ENCODE data around the gene GTF2IRD2.
"Not testable (repeated sequence)": the region's sequence is repeated elsewhere in the genome, so short reads cannot be mapped to it uniquely, and the experiment has no call there.

Gene GTF2IRD2

DNA sequence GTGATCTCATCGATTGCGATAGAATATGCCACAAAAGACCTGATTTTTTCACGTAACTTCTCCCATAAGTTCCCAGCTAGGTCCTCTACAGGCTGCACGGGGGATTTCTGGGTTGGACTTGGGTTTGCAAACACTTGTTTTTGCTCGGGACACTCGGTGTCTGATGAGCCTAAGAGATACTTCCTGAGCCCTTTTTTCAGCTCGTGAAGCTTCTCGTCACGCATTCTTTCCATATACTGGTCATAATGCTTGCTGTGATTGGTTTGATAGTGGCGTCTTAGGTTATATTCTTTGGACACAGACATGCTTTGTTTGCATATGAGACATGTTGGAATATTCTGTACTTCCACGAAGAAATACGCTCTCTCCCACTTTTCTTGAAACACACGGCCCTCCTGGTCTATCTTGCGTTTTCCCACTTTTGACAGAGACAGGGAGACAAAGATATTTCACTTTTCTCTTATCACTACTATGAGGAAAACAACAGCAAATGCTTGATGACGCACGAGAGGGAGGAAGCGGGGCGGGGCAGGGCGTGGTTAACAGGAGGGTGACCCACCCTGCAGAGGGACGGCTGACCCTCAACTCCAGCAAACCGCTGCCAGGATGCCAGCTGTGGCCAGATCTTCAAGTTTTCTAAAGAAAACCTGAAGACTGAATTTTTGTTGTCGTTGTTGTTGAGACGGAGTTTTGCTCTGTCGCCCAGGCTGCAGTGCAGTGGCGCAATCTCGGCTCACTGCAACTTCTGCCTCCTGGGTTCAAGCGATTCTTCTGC, 53.4 kb downstream of the GTF2IRD2 start:
- H3K4me3 ChIP-seq (ENCODE audit: control insufficient read depth, low read depth, low read length); DNase-seq (ENCODE audit: low read depth): not testable (repeated sequence)

DNA sequence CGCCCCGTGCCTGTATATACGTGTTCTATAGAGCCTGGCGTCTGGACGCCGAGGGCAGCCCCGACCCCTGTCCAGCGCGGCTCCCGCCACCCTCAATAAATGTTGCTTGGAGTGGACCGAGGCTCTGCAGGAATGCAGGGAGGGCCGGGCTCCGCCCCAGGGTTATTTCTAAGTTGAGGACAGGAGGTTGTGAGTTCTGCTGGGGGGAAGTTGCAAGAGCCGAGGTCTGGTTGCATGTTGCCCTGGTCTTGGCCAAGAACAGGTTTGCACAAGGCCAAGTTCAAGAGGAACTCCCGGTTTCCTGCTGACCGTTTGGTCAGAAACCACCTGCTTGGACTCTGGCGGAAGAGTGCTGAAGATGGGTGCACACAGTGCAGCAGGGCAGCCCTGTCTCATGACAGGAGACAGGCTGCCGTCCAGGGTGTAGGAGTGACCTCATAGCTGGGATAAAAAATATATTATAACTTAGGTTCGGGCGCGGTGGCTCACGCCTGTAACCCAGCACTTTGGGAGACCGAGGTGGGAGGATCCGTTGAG, 62.1 kb downstream of the GTF2IRD2 start:
- H3K4me3 ChIP-seq (ENCODE audit: control insufficient read depth, low read depth, low read length); DNase-seq (ENCODE audit: low read depth): not testable (repeated sequence)

GRCh38 chr7:74788369-74789150, 62.8 kb downstream of the GTF2IRD2 start:
- DNase-seq (ENCODE audit: low read depth): peak; percentile 79
- H3K4me3 ChIP-seq (ENCODE audit: control insufficient read depth, low read depth, low read length): not testable (repeated sequence)

DNA sequence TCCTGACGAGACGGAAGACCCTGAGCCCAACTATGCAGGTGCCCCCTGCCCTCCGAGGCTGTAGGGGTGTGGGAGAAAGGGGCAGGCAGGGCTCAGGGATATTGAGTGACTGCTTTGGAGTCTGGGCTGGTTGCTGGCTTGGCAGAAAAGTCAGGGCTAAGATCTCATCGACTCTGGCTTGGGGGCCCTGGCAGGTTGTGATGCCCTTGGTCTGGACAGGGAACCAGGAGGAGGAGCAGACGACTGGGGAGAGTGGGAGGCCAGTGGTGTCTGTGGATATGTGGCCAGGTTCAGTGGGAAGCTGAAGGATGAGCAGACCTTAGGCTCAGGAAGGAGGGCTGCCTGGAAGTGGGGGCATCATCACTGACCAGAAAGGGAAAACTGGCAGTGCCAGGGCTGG, 67.8 kb downstream of the GTF2IRD2 start:
- H3K4me3 ChIP-seq (ENCODE audit: control insufficient read depth, low read depth, low read length); DNase-seq (ENCODE audit: low read depth): not testable (repeated sequence)

- H3K4me3 ChIP-seq (ENCODE audit: control insufficient read depth, low read depth, low read length); DNase-seq (ENCODE audit: low read depth): not testable (repeated sequence)
These were observed 69.7 kb downstream of the GTF2IRD2 start for GRCh38 chr7:74781746-74782145.

- not testable (repeated sequence) for DNase-seq (ENCODE audit: low read depth); H3K4me3 ChIP-seq (ENCODE audit: control insufficient read depth, low read depth, low read length)
These were observed 72.4 kb downstream of the GTF2IRD2 start for GRCh38 chr7:74779053-74779452.

DNA sequence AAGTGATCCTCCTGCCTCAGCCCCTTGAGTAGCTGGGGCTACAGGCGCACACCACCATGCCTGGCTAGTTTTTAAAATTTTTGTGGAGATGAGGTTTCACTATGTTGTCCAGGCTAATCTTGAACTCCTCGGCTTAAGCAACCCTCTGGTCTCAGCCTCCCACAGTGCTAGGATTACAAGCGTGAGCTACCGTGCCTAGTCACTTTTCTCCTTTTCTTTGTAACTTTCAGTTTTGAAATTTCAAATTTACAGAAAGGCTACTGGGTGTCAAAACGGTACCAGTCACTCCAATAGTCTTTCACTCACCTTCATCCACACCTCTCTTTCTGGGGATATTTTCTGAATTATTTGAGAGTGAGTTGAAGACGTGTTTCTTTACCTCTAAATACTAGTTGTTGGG, 76.3 kb downstream of the GTF2IRD2 start:
- H3K4me3 ChIP-seq (ENCODE audit: control insufficient read depth, low read depth, low read length); DNase-seq (ENCODE audit: low read depth): not testable (repeated sequence)

DNA sequence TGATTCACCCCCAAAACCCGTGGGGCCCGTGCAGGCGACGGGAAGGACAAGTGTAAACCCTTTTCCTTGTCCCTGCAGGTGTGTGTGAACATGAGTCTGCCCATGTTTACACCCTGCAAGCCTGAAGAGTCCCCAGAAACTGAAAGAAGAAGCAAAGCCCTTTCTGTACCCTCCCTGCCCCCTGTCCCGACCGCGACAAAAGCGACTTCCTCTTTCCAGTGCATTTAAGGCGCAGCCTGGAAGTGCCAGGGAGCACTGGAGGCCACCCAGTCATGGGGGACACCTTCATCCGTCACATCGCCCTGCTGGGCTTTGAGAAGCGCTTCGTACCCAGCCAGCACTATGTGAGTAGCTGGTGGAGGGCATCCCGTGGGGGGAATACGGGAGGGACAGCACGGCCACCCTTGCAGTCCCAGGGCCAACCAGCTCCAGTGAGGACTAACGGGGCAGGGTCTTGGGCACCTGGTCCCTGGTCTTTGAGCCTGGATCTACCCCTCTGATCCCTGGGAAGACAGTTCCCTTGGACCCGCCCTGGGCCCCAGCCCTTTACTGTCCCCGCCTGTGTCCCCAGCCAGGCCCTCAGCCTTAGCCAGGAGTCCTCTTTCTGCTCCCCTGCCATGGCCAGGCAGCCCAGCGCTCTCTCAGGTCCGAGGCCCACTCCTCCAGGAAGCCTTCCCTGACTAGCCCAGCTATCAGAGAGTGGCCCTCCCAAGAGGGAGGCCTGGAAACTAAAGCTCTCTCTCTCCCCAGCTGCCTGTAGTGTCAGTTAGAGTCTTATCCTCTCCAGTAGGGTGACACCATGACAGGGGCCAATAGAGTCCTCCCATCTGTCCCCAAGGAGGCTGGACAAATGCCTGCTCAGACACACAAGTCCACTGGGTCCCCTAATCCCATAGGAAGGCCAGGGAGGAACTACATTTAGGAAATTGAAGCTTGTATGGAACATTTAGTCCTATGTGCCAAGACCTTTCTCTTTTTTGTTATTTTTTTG, 77.3 kb downstream of the GTF2IRD2 start, which contains the start of gene NCF1:
Gene NCF1, plus strand, starts transcription at position 252 of the 991 bp plus-strand sequence. Its CDS starts 21 bp downstream, at position 273.
- not testable (repeated sequence) for H3K4me3 ChIP-seq (ENCODE audit: control insufficient read depth, low read depth, low read length); DNase-seq (ENCODE audit: low read depth)

DNA sequence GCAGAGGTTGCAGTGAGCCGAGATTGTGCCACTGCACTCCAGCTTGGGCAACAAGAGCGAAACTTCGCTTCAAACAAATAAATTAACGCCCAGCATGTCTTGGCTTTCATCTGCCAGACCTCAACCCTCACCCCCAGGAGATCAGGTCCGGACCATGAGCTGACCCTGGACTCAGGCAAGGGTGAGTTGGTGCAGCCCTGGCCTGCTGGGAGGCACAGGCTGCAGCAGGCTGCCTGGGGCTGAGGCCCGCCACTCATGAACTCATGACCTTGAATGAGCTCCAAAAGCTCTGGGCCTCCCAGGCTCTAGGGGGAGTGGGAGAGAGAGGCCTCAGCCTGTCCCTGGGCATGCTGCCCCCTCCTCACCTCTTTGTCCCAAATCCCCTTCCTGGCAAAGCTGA, 79.3 kb downstream of the GTF2IRD2 start:
- H3K4me3 ChIP-seq (ENCODE audit: control insufficient read depth, low read depth, low read length); DNase-seq (ENCODE audit: low read depth): not testable (repeated sequence)

DNA sequence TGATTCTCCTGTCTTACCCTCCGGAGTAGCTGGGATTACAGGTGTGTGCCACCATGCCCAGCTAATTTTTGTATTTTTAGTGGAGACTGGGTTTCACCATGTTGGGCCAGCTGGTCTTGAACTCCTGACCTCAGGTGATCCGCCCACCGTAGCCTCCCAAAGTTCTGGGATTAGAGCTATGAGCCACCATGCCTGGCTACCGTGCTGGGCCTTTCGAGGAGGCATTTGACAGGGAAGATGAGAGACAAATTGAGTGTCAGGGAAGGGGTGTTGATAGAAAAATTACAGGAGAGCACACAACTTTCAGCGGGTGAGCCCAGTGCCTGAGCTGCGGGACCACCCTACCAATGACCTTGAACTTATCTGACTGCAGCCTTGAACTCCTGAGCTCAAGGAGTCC, 81.3 kb downstream of the GTF2IRD2 start:
- DNase-seq (ENCODE audit: low read depth); H3K4me3 ChIP-seq (ENCODE audit: control insufficient read depth, low read depth, low read length): not testable (repeated sequence)

GRCh38 chr7:74766991-74767390, 84.4 kb downstream of the GTF2IRD2 start:
- not testable (repeated sequence) for DNase-seq (ENCODE audit: low read depth); H3K4me3 ChIP-seq (ENCODE audit: control insufficient read depth, low read depth, low read length)

GRCh38 chr7:74766509-74766908, 84.9 kb downstream of the GTF2IRD2 start:
- not testable (repeated sequence) for H3K4me3 ChIP-seq (ENCODE audit: control insufficient read depth, low read depth, low read length); DNase-seq (ENCODE audit: low read depth)

DNA sequence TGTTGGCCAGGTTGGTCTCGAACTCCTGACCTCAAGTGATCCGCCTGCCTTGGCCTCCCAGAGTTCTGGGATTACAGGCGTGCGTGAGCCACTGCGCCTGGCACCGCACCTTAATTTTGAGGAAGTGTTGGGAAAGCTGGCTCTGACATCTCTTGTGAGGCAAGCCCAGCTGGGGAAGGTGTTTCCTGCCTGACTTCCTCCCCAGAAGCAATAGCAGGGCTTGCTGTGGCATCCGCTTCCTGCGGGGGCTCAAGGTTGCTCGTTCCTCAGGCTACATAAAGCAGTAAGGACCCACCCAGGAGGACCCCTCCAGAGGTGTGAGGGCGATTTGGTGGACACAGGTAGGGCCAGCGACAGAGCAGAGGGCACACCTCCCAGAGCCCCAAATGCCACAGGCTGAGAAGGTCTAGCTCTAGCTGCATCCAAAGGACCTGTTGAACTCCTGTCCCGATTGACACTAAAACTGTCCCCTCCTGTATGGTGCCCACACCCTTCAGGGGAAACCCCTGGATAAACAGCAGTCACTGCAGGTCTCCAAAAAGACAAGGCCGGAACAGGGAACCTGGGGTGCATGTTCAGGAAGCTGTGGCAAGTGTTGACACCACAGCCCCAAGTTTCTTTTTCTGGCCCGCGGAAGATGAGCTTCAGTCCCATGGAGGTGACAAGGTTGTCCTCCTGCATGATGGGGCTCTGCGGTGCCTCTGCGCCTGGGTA, 86.0 kb downstream of the GTF2IRD2 start:
- not testable (repeated sequence) for H3K4me3 ChIP-seq (ENCODE audit: control insufficient read depth, low read depth, low read length); DNase-seq (ENCODE audit: low read depth)

DNA sequence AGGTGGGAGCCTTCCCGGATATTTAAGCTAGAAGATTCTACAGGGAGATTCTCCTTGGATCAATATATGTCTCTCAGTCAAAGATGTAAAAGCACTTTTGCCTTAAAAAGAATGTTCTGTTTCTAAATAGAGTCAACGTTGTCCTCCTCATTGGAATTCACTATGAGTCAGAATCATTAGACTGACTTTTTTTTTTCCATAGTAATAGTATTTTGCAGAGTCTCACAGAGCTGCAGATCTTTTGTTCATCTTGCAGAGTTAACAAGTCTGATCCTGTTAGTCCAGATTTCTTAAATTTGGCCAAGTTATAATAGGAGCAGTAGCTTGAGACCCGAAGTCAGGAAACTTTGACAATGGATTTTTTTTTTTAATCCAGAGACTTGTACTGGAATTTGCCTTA, 92.4 kb downstream of the GTF2IRD2 start:
- H3K4me3 ChIP-seq (ENCODE audit: control insufficient read depth, low read depth, low read length); DNase-seq (ENCODE audit: low read depth): not testable (repeated sequence)

- DNase-seq (ENCODE audit: low read depth); H3K4me3 ChIP-seq (ENCODE audit: control insufficient read depth, low read depth, low read length): not testable (repeated sequence)
These were observed 93.1 kb downstream of the GTF2IRD2 start for GRCh38 chr7:74758268-74758667.

DNA sequence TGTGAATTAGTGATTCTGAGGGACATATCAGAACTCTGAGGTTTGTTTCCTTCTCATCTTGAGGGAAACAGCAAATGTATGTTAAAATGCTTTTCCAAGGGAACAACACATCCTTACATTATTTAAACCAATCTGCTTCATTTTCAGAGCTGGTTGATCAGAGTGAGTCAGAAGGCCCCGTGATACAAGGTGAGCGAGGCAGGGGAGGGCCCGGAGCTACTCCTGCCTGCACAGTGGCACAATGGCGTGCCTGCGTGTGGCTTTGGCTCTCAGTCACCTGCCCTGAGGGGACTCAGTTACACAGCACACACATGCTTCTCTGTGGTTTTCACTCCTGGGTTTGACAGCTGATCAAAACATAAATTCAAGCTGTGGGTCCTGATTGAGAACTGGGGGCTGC, 94.7 kb downstream of the GTF2IRD2 start:
- H3K4me3 ChIP-seq (ENCODE audit: control insufficient read depth, low read depth, low read length); DNase-seq (ENCODE audit: low read depth): not testable (repeated sequence)

GRCh38 chr7:74753921-74754482, 97.4 kb downstream of the GTF2IRD2 start:
- DNase-seq (ENCODE audit: low read depth); H3K4me3 ChIP-seq (ENCODE audit: control insufficient read depth, low read depth, low read length): not testable (repeated sequence)
